Measurements from ENCODE around the gene PFN1.

DNA sequence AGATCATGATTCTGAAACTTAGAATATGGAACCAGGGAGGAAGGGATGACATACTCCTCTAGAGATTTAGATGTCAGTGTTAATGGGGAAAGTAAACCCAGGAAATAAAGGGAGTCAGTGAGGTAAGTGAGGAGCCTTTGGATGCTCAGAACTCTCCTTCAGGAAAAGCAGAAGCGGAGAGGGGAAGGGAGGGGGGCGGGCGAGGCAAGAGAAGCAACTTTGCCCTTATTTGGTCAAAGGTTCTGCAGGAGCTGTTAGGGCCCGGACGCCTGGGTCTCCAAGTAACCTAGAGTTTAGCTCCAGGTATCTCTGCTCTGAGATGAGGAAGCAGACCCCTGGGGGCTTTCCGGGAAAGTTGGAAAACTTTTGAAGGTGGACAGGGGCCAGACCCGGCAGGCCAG lies 1.3 kb downstream of the PFN1 start:
- TF ChIP-seq, protein P1, sequence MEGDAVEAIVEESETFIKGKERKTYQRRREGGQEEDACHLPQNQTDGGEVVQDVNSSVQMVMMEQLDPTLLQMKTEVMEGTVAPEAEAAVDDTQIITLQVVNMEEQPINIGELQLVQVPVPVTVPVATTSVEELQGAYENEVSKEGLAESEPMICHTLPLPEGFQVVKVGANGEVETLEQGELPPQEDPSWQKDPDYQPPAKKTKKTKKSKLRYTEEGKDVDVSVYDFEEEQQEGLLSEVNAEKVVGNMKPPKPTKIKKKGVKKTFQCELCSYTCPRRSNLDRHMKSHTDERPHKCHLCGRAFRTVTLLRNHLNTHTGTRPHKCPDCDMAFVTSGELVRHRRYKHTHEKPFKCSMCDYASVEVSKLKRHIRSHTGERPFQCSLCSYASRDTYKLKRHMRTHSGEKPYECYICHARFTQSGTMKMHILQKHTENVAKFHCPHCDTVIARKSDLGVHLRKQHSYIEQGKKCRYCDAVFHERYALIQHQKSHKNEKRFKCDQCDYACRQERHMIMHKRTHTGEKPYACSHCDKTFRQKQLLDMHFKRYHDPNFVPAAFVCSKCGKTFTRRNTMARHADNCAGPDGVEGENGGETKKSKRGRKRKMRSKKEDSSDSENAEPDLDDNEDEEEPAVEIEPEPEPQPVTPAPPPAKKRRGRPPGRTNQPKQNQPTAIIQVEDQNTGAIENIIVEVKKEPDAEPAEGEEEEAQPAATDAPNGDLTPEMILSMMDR (IDR thresholded peaks at IDR 0.05; ENCODE audit: poor library complexity, severe bottlenecking), result no peak
- no peak for TF ChIP-seq SMC3 (conservative IDR thresholded peaks at IDR 0.05; ENCODE audit: poor library complexity)
- TF ChIP-seq TAF1 (IDR thresholded peaks at IDR 0.05; ENCODE audit: low read depth), result no peak
- no peak for TF ChIP-seq EP300 (conservative IDR thresholded peaks at IDR 0.05; ENCODE audit: poor library complexity, severe bottlenecking)
- TF ChIP-seq, protein P2, sequence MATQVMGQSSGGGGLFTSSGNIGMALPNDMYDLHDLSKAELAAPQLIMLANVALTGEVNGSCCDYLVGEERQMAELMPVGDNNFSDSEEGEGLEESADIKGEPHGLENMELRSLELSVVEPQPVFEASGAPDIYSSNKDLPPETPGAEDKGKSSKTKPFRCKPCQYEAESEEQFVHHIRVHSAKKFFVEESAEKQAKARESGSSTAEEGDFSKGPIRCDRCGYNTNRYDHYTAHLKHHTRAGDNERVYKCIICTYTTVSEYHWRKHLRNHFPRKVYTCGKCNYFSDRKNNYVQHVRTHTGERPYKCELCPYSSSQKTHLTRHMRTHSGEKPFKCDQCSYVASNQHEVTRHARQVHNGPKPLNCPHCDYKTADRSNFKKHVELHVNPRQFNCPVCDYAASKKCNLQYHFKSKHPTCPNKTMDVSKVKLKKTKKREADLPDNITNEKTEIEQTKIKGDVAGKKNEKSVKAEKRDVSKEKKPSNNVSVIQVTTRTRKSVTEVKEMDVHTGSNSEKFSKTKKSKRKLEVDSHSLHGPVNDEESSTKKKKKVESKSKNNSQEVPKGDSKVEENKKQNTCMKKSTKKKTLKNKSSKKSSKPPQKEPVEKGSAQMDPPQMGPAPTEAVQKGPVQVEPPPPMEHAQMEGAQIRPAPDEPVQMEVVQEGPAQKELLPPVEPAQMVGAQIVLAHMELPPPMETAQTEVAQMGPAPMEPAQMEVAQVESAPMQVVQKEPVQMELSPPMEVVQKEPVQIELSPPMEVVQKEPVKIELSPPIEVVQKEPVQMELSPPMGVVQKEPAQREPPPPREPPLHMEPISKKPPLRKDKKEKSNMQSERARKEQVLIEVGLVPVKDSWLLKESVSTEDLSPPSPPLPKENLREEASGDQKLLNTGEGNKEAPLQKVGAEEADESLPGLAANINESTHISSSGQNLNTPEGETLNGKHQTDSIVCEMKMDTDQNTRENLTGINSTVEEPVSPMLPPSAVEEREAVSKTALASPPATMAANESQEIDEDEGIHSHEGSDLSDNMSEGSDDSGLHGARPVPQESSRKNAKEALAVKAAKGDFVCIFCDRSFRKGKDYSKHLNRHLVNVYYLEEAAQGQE (IDR thresholded peaks at IDR 0.05; ENCODE audit: borderline replicate concordance), result no peak
- no peak for TF ChIP-seq EZH2 (IDR thresholded peaks at IDR 0.05; ENCODE audit: borderline replicate concordance, insufficient read depth, low read length, poor library complexity, severe bottlenecking)
- TF ChIP-seq POLR2AphosphoS5 (IDR thresholded peaks at IDR 0.05), result no peak
- no peak for TF ChIP-seq RAD21 (conservative IDR thresholded peaks at IDR 0.05)
